Keratinocyte (primary cell): ENCODE measurements around the gene YJU2. TPM values are rescaled to one million over a fixed set of nuclear protein-coding genes. Genes with fewer than 3 reads are reported as not detected.

ENCODE experiments used
- DNase-seq: peaks from one replicate; pipeline ENCODE4 v3.0.0-alpha.2; 2011; ENCODE audit warnings: low read depth, missing footprints, low spot score
- FAIRE-seq: peaks from 2 replicates; lab custom pipeline; 2011; peaks lifted over from hg19 to GRCh38; lab: Jason Lieb, UNC
- H2AFZ ChIP-seq: 2 replicates; pipeline ENCODE4 v1.6.0; 2012; ENCODE audit warnings: low read length, control low read depth, inconsistent platforms; ENCODE audit not compliant: control insufficient read depth
- H3K27ac ChIP-seq: 2 replicates; pipeline ENCODE4 v1.5.1; 2011; ENCODE audit warnings: low read length; ENCODE audit not compliant: control insufficient read depth, insufficient read depth
- H3K27me3 ChIP-seq: 3 replicates; pipeline ENCODE4 v1.6.0; 2011; ENCODE audit warnings: low read length; ENCODE audit not compliant: control insufficient read depth, insufficient read depth; ENCODE audit errors: extremely low read depth
- H3K36me3 ChIP-seq, 2 experiments: 2 replicates in 1 of 2; 3 replicates in 1 of 2; pipeline ENCODE4 v1.5.1; 2011; ENCODE audit warnings: low read length in 2 of 2, mild to moderate bottlenecking in 1 of 2; ENCODE audit not compliant: control insufficient read depth in 2 of 2, insufficient read depth in 2 of 2; ENCODE audit errors: extremely low read depth in 1 of 2
- H3K4me1 ChIP-seq: 3 replicates; pipeline ENCODE4 v1.5.1; 2011; ENCODE audit warnings: low read length; ENCODE audit not compliant: control insufficient read depth, insufficient read depth; ENCODE audit errors: extremely low read depth
- H3K4me2 ChIP-seq: 3 replicates; pipeline ENCODE4 v1.6.0; 2011; ENCODE audit warnings: low read depth, low read length; ENCODE audit not compliant: control insufficient read depth, insufficient read depth; ENCODE audit errors: extremely low read depth
- H3K4me3 ChIP-seq, 3 experiments: fragments of 200-600 bp in 1 of 3; sonication (generic) in 1 of 3; 2 replicates in 2 of 3; 3 replicates in 1 of 3; pipeline ENCODE4 v1.5.1; 2011 to 2016; ENCODE audit warnings: low read length in 3 of 3, mild to moderate bottlenecking in 3 of 3, control low read depth in 2 of 3, inconsistent platforms in 1 of 3, low read depth in 1 of 3, mixed read lengths in 1 of 3, mixed run types in 1 of 3, moderate library complexity in 1 of 3; ENCODE audit not compliant: control insufficient read depth in 2 of 3, insufficient read depth in 2 of 3; ENCODE audit errors: extremely low read depth in 1 of 3
- H3K79me2 ChIP-seq: 2 replicates; pipeline ENCODE4 v1.6.0; 2012; ENCODE audit warnings: low read length; ENCODE audit not compliant: control insufficient read depth, insufficient read depth
- H3K9ac ChIP-seq: 3 replicates; pipeline ENCODE4 v1.6.0; 2011; ENCODE audit warnings: low read length; ENCODE audit not compliant: control insufficient read depth, insufficient read depth; ENCODE audit errors: extremely low read depth
- H3K9me1 ChIP-seq: 3 replicates; pipeline ENCODE4 v1.6.0; 2011; ENCODE audit warnings: low read length; ENCODE audit not compliant: control insufficient read depth, insufficient read depth; ENCODE audit errors: extremely low read depth
- H3K9me3 ChIP-seq: 2 replicates; pipeline ENCODE4 v1.5.1; 2012; ENCODE audit warnings: low read depth, low read length; ENCODE audit not compliant: control insufficient read depth
- H4K20me1 ChIP-seq: 3 replicates; pipeline ENCODE4 v1.6.0; 2011; ENCODE audit warnings: low read length; ENCODE audit not compliant: control insufficient read depth, insufficient read depth; ENCODE audit errors: extremely low read depth
- CTCF ChIP-seq, 3 experiments: IDR thresholded peaks in 1 of 3; conservative IDR thresholded peaks in 1 of 3; optimal IDR thresholded peaks in 1 of 3; 2 replicates in 2 of 3; 3 replicates in 1 of 3; pipeline versions ENCODE3 to v1.5.1; 2011; ENCODE audit warnings: low read length in 3 of 3, mild to moderate bottlenecking in 3 of 3, moderate library complexity in 2 of 3, control low read depth in 1 of 3, inconsistent platforms in 1 of 3; ENCODE audit not compliant: insufficient read depth in 2 of 3; ENCODE audit errors: extremely low read depth in 1 of 3
- EZH2 ChIP-seq: IDR thresholded peaks from one replicate; pipeline ENCODE4 v1.6.1; 2012; ENCODE audit warnings: inconsistent platforms, mild to moderate bottlenecking, low read length, moderate library complexity
- dilution Hi-C: fragments of 300-500 bp; cut with MboI; formaldehyde crosslinking; loops from one replicate; pipeline ENCODE4 v1.7.0; 2020; ENCODE audit warnings: low sequenced_read_pairs; ENCODE audit not compliant: extremely low pct_ligation_motif_present
- polyA plus RNA-seq, 5 experiments: library from polyadenylated mRNA; depleted of rRNA in 3 of 5; stranded (reverse) in 3 of 5; stranded (forward) in 1 of 5; unstranded in 1 of 5; fragments of >200 nt; gene quantifications; 1 replicate in 1 of 5; 2 replicates in 3 of 5; 3 replicates in 1 of 5; pipeline versions ENCODE4 v1.2.1 to v1.2.3, GENCODE V29; 2011 to 2012; ENCODE audit warnings: missing spikeins in 2 of 5, low read depth in 1 of 5, low replicate concordance in 1 of 5

The YJU2 gene
- polyA plus RNA-seq, 1 donor (not counting 4 experiments of a cell fraction or from before 2014, with no cell fraction given) = 13.7 TPM

GRCh38 chr19:4233282-4233853 is 13.5 kb upstream of the YJU2 start:
- Histone ChIP-seq H3K27ac (no peak overlapping the region), H3K79me2 (no peaks in the 10 kb centered on the region), H3K4me1 (no peaks in the 10 kb centered on the region), H3K4me3 (no peak overlapping the region), H4K20me1 (no peaks in the 10 kb centered on the region), H3K9ac (no peak overlapping the region), H3K27me3 (peaks cover 14% of the 10 kb centered on the region), H2AFZ (no peak overlapping the region), H3K4me2 (no peak overlapping the region), H3K9me3 (no peaks in the 10 kb centered on the region), H3K36me3 (no peaks in the 10 kb centered on the region), H3K9me1 (no peaks in the 10 kb centered on the region)
- DNase-seq = no peak
- no peak for FAIRE-seq
- dilution Hi-C loops = no loop called here
- no peak for TF ChIP-seq EZH2
- peak; percentile 81 to 92 (median 87) for TF ChIP-seq CTCF (optimal IDR thresholded peaks at IDR 0.05 in 1 of 3, IDR thresholded peaks at IDR 0.05 in 1 of 3, conservative IDR thresholded peaks at IDR 0.05 in 1 of 3; ENCODE audit: extremely low read depth in 1 of 3, insufficient read depth in 2 of 3, low read length in 3 of 3)

GRCh38 chr19:4234142-4234861 is 12.6 kb upstream of the YJU2 start:
- no peak for FAIRE-seq

More at GRCh38 chr19:4234142-4234861, 12.6 kb upstream of the YJU2 start:
- no peak overlapping the region for H2AFZ ChIP-seq
- H3K4me1 ChIP-seq = no peaks in the 10 kb centered on the region
- TF ChIP-seq CTCF (optimal IDR thresholded peaks at IDR 0.05 in 1 of 3, IDR thresholded peaks at IDR 0.05 in 1 of 3, conservative IDR thresholded peaks at IDR 0.05 in 1 of 3; ENCODE audit: extremely low read depth in 1 of 3, insufficient read depth in 2 of 3, low read length in 3 of 3) (no peak), EZH2 (no peak)
- H3K79me2 ChIP-seq = no peaks in the 10 kb centered on the region
- no peaks in the 10 kb centered on the region for H3K9me3 ChIP-seq
- peaks cover 4% of the 10 kb centered on the region for H3K27me3 ChIP-seq
- no peaks in the 10 kb centered on the region for H3K36me3 ChIP-seq
- dilution Hi-C loops = no loop called here
- H3K4me2 ChIP-seq = no peak overlapping the region
- no peaks in the 10 kb centered on the region for H4K20me1 ChIP-seq
- DNase-seq = no peak
- no peaks in the 10 kb centered on the region for H3K9me1 ChIP-seq
- H3K4me3 ChIP-seq = no peak overlapping the region
- H3K9ac ChIP-seq = no peak overlapping the region
- no peak overlapping the region for H3K27ac ChIP-seq
